ENCODE measurements around the gene MAP4.
"Not testable (repeated sequence)": the region's sequence is repeated elsewhere in the genome, so short reads cannot be mapped to it uniquely, and the experiment has no call there.

MAP4 gene

DNA sequence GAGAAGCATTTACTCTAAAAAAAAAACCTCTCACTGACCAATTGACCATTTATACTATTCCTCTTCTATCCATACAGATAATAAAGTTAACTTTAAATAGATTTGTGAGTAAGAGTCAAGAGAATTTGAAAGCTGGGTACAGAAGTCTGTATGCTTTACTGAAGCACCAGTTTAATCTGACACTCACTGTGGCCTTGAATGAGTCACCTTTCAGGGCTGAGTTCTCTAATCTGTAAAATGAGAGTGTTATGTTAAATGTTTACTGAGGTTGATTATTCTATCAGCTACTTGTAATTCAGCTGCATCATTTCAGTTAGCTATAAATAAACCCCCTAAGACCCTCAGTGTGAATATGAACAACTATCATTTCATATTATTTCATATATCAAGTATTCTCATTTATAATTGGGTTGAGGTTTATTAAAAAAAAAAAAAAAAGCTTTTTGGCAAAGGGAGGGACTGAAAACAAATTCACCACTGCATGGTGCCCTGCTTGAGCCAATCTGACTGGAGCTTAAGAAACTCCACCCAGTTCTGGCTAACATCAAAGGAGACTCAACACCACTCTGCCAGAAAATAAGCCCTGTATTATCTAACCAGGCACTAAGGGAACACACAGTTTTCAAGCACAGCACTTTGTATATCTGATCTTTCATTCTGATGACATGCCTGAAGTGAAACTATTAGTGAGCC, 2.8 kb downstream of the MAP4 start:
- Histone ChIP-seq H3K4me2 (ENCODE audit: low read length) (no peak overlapping the region), H4K20me1 (ENCODE audit: control insufficient read depth, insufficient read depth, low read depth, low read length) (no peaks in the 10 kb centered on the region), H3K27ac (ENCODE audit: low read depth, low read length) (no peak overlapping the region)

DNA sequence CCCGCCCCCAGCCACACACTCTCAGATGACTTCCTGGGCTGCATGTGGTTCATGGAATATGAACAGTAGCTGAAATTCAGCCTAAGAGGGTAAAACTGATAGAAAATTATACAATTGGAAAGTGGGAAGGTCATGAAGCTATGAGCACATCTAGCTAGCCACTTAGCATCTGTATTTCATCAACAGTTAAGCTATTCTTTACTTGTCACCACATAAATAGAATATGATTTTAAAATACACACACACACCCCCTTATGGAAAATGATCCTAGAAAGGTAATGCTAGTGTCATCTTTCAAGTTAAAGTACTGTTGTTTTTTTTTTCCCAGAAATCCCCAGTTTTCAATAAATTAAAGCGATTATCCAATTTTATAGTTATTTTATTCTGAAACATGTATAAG, 3.6 kb downstream of the MAP4 start:
- H3K27me3 ChIP-seq (ENCODE audit: control insufficient read depth, low read length), result no peaks in the 10 kb centered on the region
- H3K9me3 ChIP-seq (ENCODE audit: control insufficient read depth, insufficient read depth, low read length), result no peaks in the 10 kb centered on the region
- no peak overlapping the region for H3K4me3 ChIP-seq (ENCODE audit: low read length)
- no peaks in the 10 kb centered on the region for H4K20me1 ChIP-seq (ENCODE audit: control insufficient read depth, insufficient read depth, low read depth, low read length)
- no peak overlapping the region for H3K4me2 ChIP-seq (ENCODE audit: low read length)
- no peaks in the 10 kb centered on the region for H3F3A ChIP-seq (ENCODE audit: control insufficient read depth, insufficient read depth)
- no peak for TF ChIP-seq EZH2phosphoT487 (IDR thresholded peaks at IDR 0.05; ENCODE audit: borderline replicate concordance, low read length)
- TF ChIP-seq, protein P1, sequence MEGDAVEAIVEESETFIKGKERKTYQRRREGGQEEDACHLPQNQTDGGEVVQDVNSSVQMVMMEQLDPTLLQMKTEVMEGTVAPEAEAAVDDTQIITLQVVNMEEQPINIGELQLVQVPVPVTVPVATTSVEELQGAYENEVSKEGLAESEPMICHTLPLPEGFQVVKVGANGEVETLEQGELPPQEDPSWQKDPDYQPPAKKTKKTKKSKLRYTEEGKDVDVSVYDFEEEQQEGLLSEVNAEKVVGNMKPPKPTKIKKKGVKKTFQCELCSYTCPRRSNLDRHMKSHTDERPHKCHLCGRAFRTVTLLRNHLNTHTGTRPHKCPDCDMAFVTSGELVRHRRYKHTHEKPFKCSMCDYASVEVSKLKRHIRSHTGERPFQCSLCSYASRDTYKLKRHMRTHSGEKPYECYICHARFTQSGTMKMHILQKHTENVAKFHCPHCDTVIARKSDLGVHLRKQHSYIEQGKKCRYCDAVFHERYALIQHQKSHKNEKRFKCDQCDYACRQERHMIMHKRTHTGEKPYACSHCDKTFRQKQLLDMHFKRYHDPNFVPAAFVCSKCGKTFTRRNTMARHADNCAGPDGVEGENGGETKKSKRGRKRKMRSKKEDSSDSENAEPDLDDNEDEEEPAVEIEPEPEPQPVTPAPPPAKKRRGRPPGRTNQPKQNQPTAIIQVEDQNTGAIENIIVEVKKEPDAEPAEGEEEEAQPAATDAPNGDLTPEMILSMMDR (IDR thresholded peaks at IDR 0.05; ENCODE audit: low read depth, low read length, poor library complexity, severe bottlenecking), result no peak
- peaks cover 25% of the 10 kb centered on the region for H3K79me2 ChIP-seq (ENCODE audit: control insufficient read depth, low read length)
- H3K4me1 ChIP-seq (ENCODE audit: control insufficient read depth, low read length), result peaks cover 18% of the 10 kb centered on the region
- H3K27ac ChIP-seq (ENCODE audit: low read depth, low read length), result no peak overlapping the region
- H3K9me2 ChIP-seq (replicated peaks; ENCODE audit: control insufficient read depth, low read length), result no peaks in the 10 kb centered on the region
- H3K36me3 ChIP-seq (ENCODE audit: control insufficient read depth, low read length), result no peaks in the 10 kb centered on the region

More for the DNA sequence above, 2.8 kb downstream of the MAP4 start:
- no peaks in the 10 kb centered on the region for H3K27me3 ChIP-seq (ENCODE audit: control insufficient read depth, low read length)
- H3K36me3 ChIP-seq (ENCODE audit: control insufficient read depth, low read length), result no peaks in the 10 kb centered on the region
- H3K4me1 ChIP-seq (ENCODE audit: control insufficient read depth, low read length), result peaks cover 18% of the 10 kb centered on the region
- no peaks in the 10 kb centered on the region for H3K9me2 ChIP-seq (replicated peaks; ENCODE audit: control insufficient read depth, low read length)
- peaks cover 25% of the 10 kb centered on the region for H3K79me2 ChIP-seq (ENCODE audit: control insufficient read depth, low read length)
- no peaks in the 10 kb centered on the region for H3F3A ChIP-seq (ENCODE audit: control insufficient read depth, insufficient read depth)
- no peaks in the 10 kb centered on the region for H3K9me3 ChIP-seq (ENCODE audit: control insufficient read depth, insufficient read depth, low read length)
- no peak overlapping the region for H3K4me3 ChIP-seq (ENCODE audit: low read length)
- TF ChIP-seq, protein P1 (IDR thresholded peaks at IDR 0.05; ENCODE audit: low read depth, low read length, poor library complexity, severe bottlenecking), result no peak
- TF ChIP-seq EZH2phosphoT487 (IDR thresholded peaks at IDR 0.05; ENCODE audit: borderline replicate concordance, low read length), result no peak

DNA sequence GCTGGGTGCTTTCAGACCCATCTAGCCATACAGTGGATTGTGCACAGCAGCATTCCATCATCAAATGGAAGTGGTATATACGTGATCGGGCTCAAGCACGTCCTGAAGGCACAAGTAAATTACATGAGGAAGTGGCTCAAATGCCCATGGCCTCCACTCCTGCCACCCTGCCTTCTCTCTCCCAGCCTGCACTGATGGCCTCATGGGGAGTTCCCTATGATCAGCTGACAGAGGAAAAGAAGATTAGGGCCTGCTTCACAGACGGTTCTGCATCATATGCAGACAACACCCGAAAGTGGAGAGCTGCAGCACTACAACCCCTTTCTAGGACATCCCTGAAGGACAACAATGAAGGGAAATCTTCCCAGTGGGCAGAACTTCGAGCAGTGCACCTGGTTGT, 8.2 kb downstream of the MAP4 start:
- not testable (repeated sequence) for H3K9me2 ChIP-seq (replicated peaks; ENCODE audit: control insufficient read depth, low read length); H3K4me3 ChIP-seq (ENCODE audit: low read length); H3K4me2 ChIP-seq (ENCODE audit: low read length); H3K27me3 ChIP-seq (ENCODE audit: control insufficient read depth, low read length); H3K27ac ChIP-seq (ENCODE audit: low read depth, low read length); H4K20me1 ChIP-seq (ENCODE audit: control insufficient read depth, insufficient read depth, low read depth, low read length); H3K36me3 ChIP-seq (ENCODE audit: control insufficient read depth, low read length); H3F3A ChIP-seq (ENCODE audit: control insufficient read depth, insufficient read depth); H3K4me1 ChIP-seq (ENCODE audit: control insufficient read depth, low read length); H3K9me3 ChIP-seq (ENCODE audit: control insufficient read depth, insufficient read depth, low read length)
- peaks cover 14% of the 10 kb centered on the region for H3K79me2 ChIP-seq (ENCODE audit: control insufficient read depth, low read length)

DNA sequence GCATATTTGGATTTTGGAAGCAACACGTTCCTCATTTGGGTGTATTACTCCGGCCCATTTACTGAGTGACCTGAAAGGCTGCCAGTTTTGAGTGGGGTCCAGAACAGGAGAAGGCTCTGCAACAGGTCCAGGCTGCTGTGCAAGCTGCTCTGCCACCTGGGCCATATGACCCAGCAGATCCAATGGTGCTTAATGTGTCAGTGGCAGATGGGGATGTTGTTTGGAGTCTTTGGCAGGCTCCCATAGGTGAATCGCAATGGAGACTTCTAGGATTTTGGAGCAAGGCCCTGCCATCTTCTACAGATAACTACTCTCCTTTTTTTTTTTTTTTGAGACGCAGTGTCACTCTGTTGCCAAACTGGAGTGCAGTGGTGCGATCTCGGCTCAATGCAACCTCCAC, 8.9 kb downstream of the MAP4 start:
- H3F3A ChIP-seq (ENCODE audit: control insufficient read depth, insufficient read depth); H4K20me1 ChIP-seq (ENCODE audit: control insufficient read depth, insufficient read depth, low read depth, low read length); H3K4me3 ChIP-seq (ENCODE audit: low read length); H3K27me3 ChIP-seq (ENCODE audit: control insufficient read depth, low read length); H3K4me2 ChIP-seq (ENCODE audit: low read length); H3K27ac ChIP-seq (ENCODE audit: low read depth, low read length); H3K4me1 ChIP-seq (ENCODE audit: control insufficient read depth, low read length); H3K36me3 ChIP-seq (ENCODE audit: control insufficient read depth, low read length); H3K9me3 ChIP-seq (ENCODE audit: control insufficient read depth, insufficient read depth, low read length); H3K9me2 ChIP-seq (replicated peaks; ENCODE audit: control insufficient read depth, low read length): not testable (repeated sequence)
- H3K79me2 ChIP-seq (ENCODE audit: control insufficient read depth, low read length), result peaks cover 14% of the 10 kb centered on the region

DNA sequence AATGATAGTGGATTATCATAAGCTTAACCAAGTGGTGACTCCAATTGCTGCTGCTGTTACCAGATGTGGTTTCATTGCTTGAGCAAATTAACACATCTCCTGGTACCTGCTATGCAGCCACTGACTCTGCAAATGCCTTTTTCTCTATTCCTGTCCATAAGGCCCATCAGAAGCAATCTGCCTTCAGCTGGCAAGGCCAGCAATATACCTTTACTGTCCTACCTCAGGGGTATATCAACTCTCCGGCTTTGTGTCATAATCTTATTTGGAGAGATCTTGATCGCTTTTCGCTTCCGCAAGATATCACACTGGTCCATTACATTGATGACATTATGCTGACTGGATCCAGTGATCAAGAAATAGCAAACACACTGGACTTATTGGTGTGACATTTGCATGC, 9.4 kb downstream of the MAP4 start:
- H4K20me1 ChIP-seq (ENCODE audit: control insufficient read depth, insufficient read depth, low read depth, low read length); H3K4me3 ChIP-seq (ENCODE audit: low read length): not testable (repeated sequence)
- peaks cover 11% of the 10 kb centered on the region for H3K79me2 ChIP-seq (ENCODE audit: control insufficient read depth, low read length)

More for the DNA sequence above, 9.4 kb downstream of the MAP4 start:
- not testable (repeated sequence) for H3K9me3 ChIP-seq (ENCODE audit: control insufficient read depth, insufficient read depth, low read length); H3K4me1 ChIP-seq (ENCODE audit: control insufficient read depth, low read length); H3K4me2 ChIP-seq (ENCODE audit: low read length); H3K36me3 ChIP-seq (ENCODE audit: control insufficient read depth, low read length); H3F3A ChIP-seq (ENCODE audit: control insufficient read depth, insufficient read depth); H3K27ac ChIP-seq (ENCODE audit: low read depth, low read length); H3K27me3 ChIP-seq (ENCODE audit: control insufficient read depth, low read length); H3K9me2 ChIP-seq (replicated peaks; ENCODE audit: control insufficient read depth, low read length)
